Adrenal gland (tissue), 12 donors: ENCODE measurements around the gene LOXHD1. TPM values are rescaled to one million over a fixed set of nuclear protein-coding genes. Genes with fewer than 3 reads are reported as not detected.

Experiments used
- DNase-seq, 7 donors: peaks; one replicate each; pipeline ENCODE4 v3.0.0-alpha.2; 2019 to 2020
- H3K27ac ChIP-seq, 5 donors: fragments of 200-600 bp; sonication (generic) in 4 of 5; 1 replicate in 3 of 5; 2 replicates in 2 of 5; pipeline versions ENCODE4 v1.5.1 to v1.8.0; 2016 to 2020; ENCODE audit warnings: mild to moderate bottlenecking in 1 of 5
- H3K27me3 ChIP-seq: fragments of 200-600 bp; 2 replicates; pipeline ENCODE4 v1.8.0; 2021
- H3K36me3 ChIP-seq, 2 donors: fragments of 200-600 bp; replicated peaks in 1 of 2; 1 replicate in 1 of 2; 2 replicates in 1 of 2; pipeline versions ENCODE4 v1.5.1 to v1.8.0; 2018 to 2022
- H3K4me1 ChIP-seq, 2 donors: fragments of 200-600 bp; replicated peaks in 1 of 2; 1 replicate in 1 of 2; 2 replicates in 1 of 2; pipeline versions ENCODE4 v1.5.1 to v1.8.0; 2018 to 2021
- H3K4me3 ChIP-seq, 4 donors: fragments of 200-600 bp; sonication (generic) in 3 of 4; one replicate each; pipeline ENCODE4 v1.5.1; 2016 to 2018
- H3K9me3 ChIP-seq, 3 donors: fragments of 200-600 bp; sonication (generic) in 1 of 3; replicated peaks in 1 of 3; 1 replicate in 2 of 3; 2 replicates in 1 of 3; pipeline versions ENCODE4 v1.5.1 to v1.8.0; 2016 to 2021
- CTCF ChIP-seq, 6 experiments: fragments of 450-650 bp in 4 of 6; fragments of 200-600 bp in 2 of 6; sonication (generic) in 1 of 6; IDR thresholded peaks; 1 replicate in 5 of 6; 2 replicates in 1 of 6; pipeline versions ENCODE4 v1.5.1 to v1.8.0; 2016 to 2021; ENCODE audit warnings: antibody characterized with exemption in 6 of 6, mild to moderate bottlenecking in 2 of 6, moderate library complexity in 1 of 6
- POLR2A ChIP-seq, 2 donors: fragments of 450-650 bp; IDR thresholded peaks; one replicate each; pipeline ENCODE4 v1.6.1; 2017; ENCODE audit warnings: antibody characterized with exemption in 2 of 2, mild to moderate bottlenecking in 2 of 2, moderate library complexity in 1 of 2
- WGBS, 4 donors: extraction: QIAGEN DNeasy Blood & Tissue Kit in 2 of 4; methylation state at CpG; one replicate each; pipeline versions ENCODE4 v1.1.5 to v1.1.7; 2013 to 2017; 5-methylcytosine and 5-hydroxymethylcytosine counted together
- intact Hi-C, 2 donors: fragments of 100-400 bp; cut with DNase I; formaldehyde crosslinking; loops; one replicate each; pipeline versions ENCODE4 v1.14.1 to v1.15.0; 2022 to 2023
- polyA plus RNA-seq, 3 donors: library from polyadenylated mRNA; stranded (reverse); fragments of 200-250 nt in 2 of 3; fragments of 350-450 nt in 1 of 3; fragmentation: Illumina TruSeq in 1 of 3; extraction: RNeasy Lipid Tissue Mini Kit (QIAGEN cat#74804) in 1 of 3; gene quantifications; one replicate each; pipeline ENCODE4 v1.2.3, GENCODE V29; 2013 to 2014
- total RNA-seq, 9 donors: library from RNA; depleted of rRNA in 4 of 9; stranded (reverse); fragments of >200 nt in 4 of 9; fragments of 120-200 nt in 1 of 9; fragmentation: NEBNext Ultra II Directional in 1 of 9; extraction: Animal tissue kit (Norgen Biotek cat#: 25700) in 1 of 9; gene quantifications; one replicate each; pipeline versions ENCODE4 v1.1.0 to v1.2.4, GENCODE V29; 2013 to 2023
- donor health status: healthy with polysubstance abuse.
- donor health status: Bipolar disorder and iron deficiency.
- donor health status: DM: yes; HTN: yes; CAD: no.
- donor health status: DM: no; HTN: no; CAD: no.
- donor health status: DM: no; HTN: no; CAD: no.
- donor health status: DM: yes; HTN: yes; CAD: no.

LOXHD1 gene
- total and polyA plus RNA-seq, 12 donors, result 0.08 to 0.30 (median 0.16) TPM; not detected in 7

- WGBS, 4 donors, result 30 to 53% (median 43%) methylated on average over 3 of the region's 3 CpGs
- no peaks in the 10 kb centered on the region for H3K9me3 ChIP-seq
- H3K36me3 ChIP-seq, result no peaks in the 10 kb centered on the region
- no peak for TF ChIP-seq CTCF (IDR thresholded peaks at IDR 0.05)
- no peak for TF ChIP-seq POLR2A (IDR thresholded peaks at IDR 0.05)
- no peaks in the 10 kb centered on the region for H3K27me3 ChIP-seq
- H3K4me1 ChIP-seq, result no peaks in the 10 kb centered on the region
- H3K4me3 ChIP-seq, result no peak overlapping the region
- intact Hi-C loops, result no loop called here
- no peak overlapping the region for H3K27ac ChIP-seq
- DNase-seq, result no peak
These were observed 187.7 kb downstream of the LOXHD1 start for GRCh38 chr18:46469186-46469915.

GRCh38 chr18:46468426-46469180 lies 188.4 kb downstream of the LOXHD1 start:
- Histone ChIP-seq H3K36me3 (no peaks in the 10 kb centered on the region), H3K4me3 (no peak overlapping the region), H3K27ac (no peak overlapping the region), H3K27me3 (no peaks in the 10 kb centered on the region), H3K4me1 (no peaks in the 10 kb centered on the region), H3K9me3 (no peaks in the 10 kb centered on the region)
- WGBS, 4 donors, result 75 to 87% (median 81%) methylated on average over 11 of the region's 11 CpGs
- TF ChIP-seq CTCF (IDR thresholded peaks at IDR 0.05), result no peak
- no peak for TF ChIP-seq POLR2A (IDR thresholded peaks at IDR 0.05)
- intact Hi-C loops, result no loop called here
- no peak for DNase-seq

DNA sequence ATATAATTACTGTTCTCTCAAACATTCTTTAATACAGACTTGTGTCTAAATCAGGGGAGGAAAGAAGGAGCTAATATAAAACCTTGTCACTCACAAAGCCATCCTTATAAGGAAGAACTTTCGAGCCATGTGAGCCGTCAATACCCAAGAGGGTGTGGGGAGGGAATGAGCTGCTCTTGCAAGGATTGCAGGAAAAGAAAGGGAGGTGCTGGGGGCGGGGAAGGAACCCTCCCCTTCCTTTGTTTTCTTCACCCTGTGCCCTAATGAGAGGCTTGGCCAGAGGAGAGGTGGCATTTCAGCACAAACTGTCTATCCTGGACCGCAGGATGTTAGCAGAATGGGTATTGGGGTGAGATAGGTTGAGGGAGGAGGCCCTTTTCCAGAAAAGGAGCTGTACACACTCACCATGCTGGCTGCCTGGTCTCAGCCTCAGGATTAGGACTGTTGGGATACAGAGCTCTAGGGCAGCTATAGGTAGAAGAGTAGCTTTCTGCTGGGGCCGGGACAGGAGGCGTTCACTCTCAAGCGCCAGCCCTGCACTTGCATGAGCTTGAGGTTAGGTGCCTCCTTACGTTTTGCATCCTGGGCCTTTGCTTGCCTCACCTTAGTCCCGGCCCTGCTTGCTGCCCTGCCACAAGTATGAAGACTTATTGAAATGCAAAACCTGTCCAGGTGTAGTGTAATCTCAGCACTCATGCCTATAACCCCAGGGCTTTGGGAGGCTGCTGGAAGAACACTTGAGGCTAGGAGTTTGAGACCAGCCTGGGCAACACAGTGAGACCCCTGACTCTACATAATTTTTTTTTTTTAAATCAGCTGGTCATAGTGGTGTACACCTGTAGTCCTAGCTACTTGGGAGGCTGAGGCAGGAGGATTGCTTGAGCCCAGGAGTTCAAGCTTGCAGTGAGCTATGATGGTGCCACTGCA lies 190.5 kb downstream of the LOXHD1 start:
- Histone ChIP-seq H3K36me3 (no peaks in the 10 kb centered on the region), H3K4me1 (no peaks in the 10 kb centered on the region), H3K4me3 (no peak overlapping the region), H3K9me3 (no peaks in the 10 kb centered on the region), H3K27me3 (no peaks in the 10 kb centered on the region), H3K27ac (no peak overlapping the region)
- 59 to 73% (median 64%) methylated on average over 8 to 9 of the region's 9 CpGs for WGBS, 4 donors
- TF ChIP-seq CTCF (IDR thresholded peaks at IDR 0.05), result no peak
- no peak for TF ChIP-seq POLR2A (IDR thresholded peaks at IDR 0.05)
- intact Hi-C loops, result no loop called here
- no peak for DNase-seq
